Measurements from ENCODE around the gene SMIM13. TPM values are rescaled to one million over a fixed set of nuclear protein-coding genes. Genes with fewer than 3 reads are reported as not detected.

Gene SMIM13
- total and polyA plus RNA-seq, 2 of the 4 experiments (the other 2 are of a cell fraction): 5.4 to 10.0 TPM

- Histone ChIP-seq H3K4ac (ENCODE audit: low read depth, low read length) (no peak overlapping the region), H4K8ac (ENCODE audit: low read depth in 2 of 2, low read length in 2 of 2) (no peak overlapping the region), H2BK5ac (ENCODE audit: low read depth, low read length, poor library complexity, severe bottlenecking) (no peak overlapping the region), H2AK9ac (replicated peaks; ENCODE audit: low read depth, low read length, poor library complexity) (no peak overlapping the region), H3K36me3 (ENCODE audit: control insufficient read depth, insufficient read depth, low read length) (no peaks in the 10 kb centered on the region), H3K4me3 (ENCODE audit: insufficient read depth, low read depth, low read length) (no peak overlapping the region), H2BK120ac (ENCODE audit: low read depth, low read length) (no peak overlapping the region), H2AK5ac (ENCODE audit: low read depth, low read length) (no peak overlapping the region), H3K27ac (ENCODE audit: insufficient read depth, low read length) (no peak overlapping the region), H2BK20ac (ENCODE audit: low read depth, low read length) (no peak overlapping the region), H3K27me3 (ENCODE audit: control insufficient read depth, insufficient read depth, low read length) (no peaks in the 10 kb centered on the region), H3K9me1 (ENCODE audit: insufficient read depth, low read length) (peaks cover 10% of the 10 kb centered on the region), H3K79me1 (ENCODE audit: low read depth in 1 of 2, low read length in 2 of 2) (no peaks in the 10 kb centered on the region), H2AFZ (replicated peaks; ENCODE audit: low read length, poor library complexity) (no peak overlapping the region), H3K4me1 (ENCODE audit: control insufficient read depth, insufficient read depth, low read length) (peaks cover 6% of the 10 kb centered on the region), H4K20me1 (ENCODE audit: insufficient read depth, low read length) (no peaks in the 10 kb centered on the region), H3K9ac (ENCODE audit: low read depth, low read length) (no peak overlapping the region), H3K18ac (ENCODE audit: low read depth, low read length) (no peak overlapping the region), H4K5ac (ENCODE audit: low read depth, low read length) (no peak overlapping the region), H2BK15ac (ENCODE audit: low read depth, low read length) (no peak overlapping the region), H4K91ac (ENCODE audit: insufficient read depth, low read depth, low read length) (no peak overlapping the region), H3K9me3 (ENCODE audit: control insufficient read depth, insufficient read depth, low read length) (no peaks in the 10 kb centered on the region), H3K56ac (ENCODE audit: extremely low read depth, insufficient read depth, low read length) (no peak overlapping the region), H3K23ac (ENCODE audit: low read depth, low read length) (no peak overlapping the region), H3K4me2 (ENCODE audit: low read depth, low read length) (no peak overlapping the region), H3K14ac (replicated peaks; ENCODE audit: low read depth, low read length) (no peak overlapping the region)
- BruUV-seq (replicated peaks): no TSS peak
- CTCF ChIA-PET: no interaction called here
- POLR2A ChIA-PET (ENCODE audit: unreplicated experiment): no interaction called here
- in situ Hi-C loops (cut with MboI; ENCODE audit: low sequenced_read_pairs) (no loop called here), intact Hi-C loops (cut with micrococcal nuclease) (no loop called here), dilution Hi-C loops (cut with HindIII; ENCODE audit: low sequenced_read_pairs, unreplicated experiment) (no loop called here)
- DNase-seq (no peak), ATAC-seq (ENCODE audit: low read depth) (no peak)
- whole genome bisulfite sequencing, 2 experiments (ENCODE audit: extremely low coverage in 2 of 2, insufficient read length in 1 of 2): no CpG with 5 or more reads among the region's 3 CpGs
- TF ChIP-seq CEBPB (IDR thresholded peaks at IDR 0.05; ENCODE audit: low read depth, low read length): no peak
- TF ChIP-seq MAZ (IDR thresholded peaks at IDR 0.05; ENCODE audit: borderline replicate concordance, low read depth, low read length): no peak
- TF ChIP-seq CHD1 (IDR thresholded peaks at IDR 0.05; ENCODE audit: low read depth, low read length): no peak
- TF ChIP-seq MAFK (IDR thresholded peaks at IDR 0.05; ENCODE audit: low read depth, low read length): no peak
- TF ChIP-seq RCOR1 (IDR thresholded peaks at IDR 0.05; ENCODE audit: insufficient replicate concordance, low read length): no peak
- no peak for TF ChIP-seq RAD21 (IDR thresholded peaks at IDR 0.05; ENCODE audit: low read length)
- TF ChIP-seq POLR2A (IDR thresholded peaks at IDR 0.05; ENCODE audit: low read depth, low read length): no peak
- no peak for TF ChIP-seq SMC3 (IDR thresholded peaks at IDR 0.05; ENCODE audit: low read depth, low read length)
- no peak for TF ChIP-seq ELK1 (IDR thresholded peaks at IDR 0.05; ENCODE audit: borderline replicate concordance, low read depth, low read length)
- TF ChIP-seq USF2 (IDR thresholded peaks at IDR 0.05; ENCODE audit: low read depth, low read length): no peak
- no peak for TF ChIP-seq NFE2L2 (IDR thresholded peaks at IDR 0.05; ENCODE audit: low read depth, low read length)
- TF ChIP-seq FOS (IDR thresholded peaks at IDR 0.05; ENCODE audit: low read depth, low read length): no peak
These were observed 68.6 kb downstream of the SMIM13 start for GRCh38 chr6:11162262-11162661.
